RWPE1 (cell line): ENCODE measurements around the gene PDE6D.

Experiments
- CTCF ChIA-PET: fragments of 350-600 bp; sonication (Branson Sonifier 250); formaldehyde crosslinking; extraction: SDS; loops from one replicate; lab custom pipeline; 2021; lab: Yijun Ruan, JAX
- POLR2A ChIA-PET: fragments of 400-600 bp; formaldehyde crosslinking; extraction: SDS; loops from one replicate; lab custom pipeline; 2020; ENCODE audit warnings: antibody characterized with exemption; ENCODE audit not compliant: low non-redundant PET; lab: Yijun Ruan, JAX
- DNase-seq: peaks from one replicate; pipeline ENCODE4 v3.0.0; 2012; ENCODE audit warnings: low spot score
- H3K27ac ChIP-seq: fragments of 450-650 bp; 2 replicates; pipeline ENCODE4 v1.5.1; 2017
- TF ChIP-seq, protein P1 (sequence below): fragments of 450-650 bp; conservative IDR thresholded peaks from 2 replicates; pipeline ENCODE4 v1.5.1; 2017; ENCODE audit warnings: low read depth, mild to moderate bottlenecking

The PDE6D gene

DNA sequence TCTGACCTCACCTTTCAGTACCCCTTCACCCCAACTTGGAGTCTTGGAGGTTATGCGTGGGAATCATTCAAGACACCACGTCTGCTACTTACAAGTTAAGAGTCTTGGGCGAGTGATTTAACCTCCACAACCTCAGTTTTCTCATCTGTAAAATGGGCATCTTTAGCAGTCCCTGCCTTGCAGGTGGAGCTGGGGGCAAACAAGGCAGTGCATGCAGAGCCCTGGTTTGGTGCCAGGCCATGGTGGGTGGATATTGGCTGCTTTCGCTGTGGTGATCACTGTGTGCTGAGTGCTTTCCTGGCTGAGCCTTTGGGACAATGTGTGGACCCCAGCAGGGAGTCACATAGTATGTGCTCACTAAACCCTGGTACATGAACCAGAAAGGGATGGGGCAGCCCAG is 93.1 kb downstream of the PDE6D start:
- DNase-seq, result no peak
- CTCF ChIA-PET, result interaction anchor here (0.6 to 3.6 kb wide), 2 partner anchors 26 to 28 kb away, joined by 3 to 29 read pairs; no protein-coding TSS in a partner anchor
- POLR2A ChIA-PET, result no interaction called here
- no peak overlapping the region; the same call in 1 of the 2 replicates for H3K27ac ChIP-seq
- TF ChIP-seq, protein P1, sequence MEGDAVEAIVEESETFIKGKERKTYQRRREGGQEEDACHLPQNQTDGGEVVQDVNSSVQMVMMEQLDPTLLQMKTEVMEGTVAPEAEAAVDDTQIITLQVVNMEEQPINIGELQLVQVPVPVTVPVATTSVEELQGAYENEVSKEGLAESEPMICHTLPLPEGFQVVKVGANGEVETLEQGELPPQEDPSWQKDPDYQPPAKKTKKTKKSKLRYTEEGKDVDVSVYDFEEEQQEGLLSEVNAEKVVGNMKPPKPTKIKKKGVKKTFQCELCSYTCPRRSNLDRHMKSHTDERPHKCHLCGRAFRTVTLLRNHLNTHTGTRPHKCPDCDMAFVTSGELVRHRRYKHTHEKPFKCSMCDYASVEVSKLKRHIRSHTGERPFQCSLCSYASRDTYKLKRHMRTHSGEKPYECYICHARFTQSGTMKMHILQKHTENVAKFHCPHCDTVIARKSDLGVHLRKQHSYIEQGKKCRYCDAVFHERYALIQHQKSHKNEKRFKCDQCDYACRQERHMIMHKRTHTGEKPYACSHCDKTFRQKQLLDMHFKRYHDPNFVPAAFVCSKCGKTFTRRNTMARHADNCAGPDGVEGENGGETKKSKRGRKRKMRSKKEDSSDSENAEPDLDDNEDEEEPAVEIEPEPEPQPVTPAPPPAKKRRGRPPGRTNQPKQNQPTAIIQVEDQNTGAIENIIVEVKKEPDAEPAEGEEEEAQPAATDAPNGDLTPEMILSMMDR, result no peak

DNA sequence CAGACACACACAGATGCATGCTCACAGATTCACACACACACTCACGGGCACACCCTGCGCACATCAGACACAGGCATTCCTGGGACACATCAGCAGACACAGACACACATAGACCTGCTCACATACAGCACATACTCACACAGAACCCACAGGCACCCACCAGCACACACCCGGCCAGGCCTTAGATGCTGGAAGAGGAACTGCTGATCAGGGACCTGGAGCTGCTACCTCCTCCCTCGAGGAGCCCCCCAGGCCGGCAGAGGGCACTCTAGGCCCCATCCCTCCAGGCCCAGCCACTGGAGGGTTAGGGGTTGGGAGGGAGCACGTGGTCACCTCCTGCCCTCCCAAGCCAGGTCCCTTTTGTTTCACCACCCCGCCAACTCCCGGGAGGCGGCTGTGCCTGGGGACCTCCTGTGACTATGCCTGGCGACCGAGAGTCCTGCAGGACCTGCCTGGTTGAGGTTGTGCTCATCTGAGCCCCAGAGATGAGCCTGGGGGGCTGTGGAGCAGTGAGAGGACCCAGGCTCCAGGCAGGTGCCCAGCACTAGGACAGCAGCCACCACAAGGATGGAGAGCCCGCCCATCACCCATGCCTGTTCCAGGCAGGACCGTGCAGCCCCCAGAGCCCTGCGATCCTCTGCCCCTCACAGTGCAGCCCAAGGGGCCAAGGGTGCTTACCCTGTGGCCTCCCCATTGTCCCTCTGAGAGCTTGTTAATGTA is 93.8 kb downstream of the PDE6D start:
- H3K27ac ChIP-seq, result peak overlapping the region; percentile 45
- TF ChIP-seq, protein P1, result peak; percentile 64
- ChIA-PET POLR2A (no interaction called here), CTCF (interaction anchor here (0.6 to 3.6 kb wide), 5 partner anchors 13 to 1258 kb away, joined by 3 to 29 read pairs (median 4); no protein-coding TSS in a partner anchor)
- DNase-seq, result peak; percentile 38

DNA sequence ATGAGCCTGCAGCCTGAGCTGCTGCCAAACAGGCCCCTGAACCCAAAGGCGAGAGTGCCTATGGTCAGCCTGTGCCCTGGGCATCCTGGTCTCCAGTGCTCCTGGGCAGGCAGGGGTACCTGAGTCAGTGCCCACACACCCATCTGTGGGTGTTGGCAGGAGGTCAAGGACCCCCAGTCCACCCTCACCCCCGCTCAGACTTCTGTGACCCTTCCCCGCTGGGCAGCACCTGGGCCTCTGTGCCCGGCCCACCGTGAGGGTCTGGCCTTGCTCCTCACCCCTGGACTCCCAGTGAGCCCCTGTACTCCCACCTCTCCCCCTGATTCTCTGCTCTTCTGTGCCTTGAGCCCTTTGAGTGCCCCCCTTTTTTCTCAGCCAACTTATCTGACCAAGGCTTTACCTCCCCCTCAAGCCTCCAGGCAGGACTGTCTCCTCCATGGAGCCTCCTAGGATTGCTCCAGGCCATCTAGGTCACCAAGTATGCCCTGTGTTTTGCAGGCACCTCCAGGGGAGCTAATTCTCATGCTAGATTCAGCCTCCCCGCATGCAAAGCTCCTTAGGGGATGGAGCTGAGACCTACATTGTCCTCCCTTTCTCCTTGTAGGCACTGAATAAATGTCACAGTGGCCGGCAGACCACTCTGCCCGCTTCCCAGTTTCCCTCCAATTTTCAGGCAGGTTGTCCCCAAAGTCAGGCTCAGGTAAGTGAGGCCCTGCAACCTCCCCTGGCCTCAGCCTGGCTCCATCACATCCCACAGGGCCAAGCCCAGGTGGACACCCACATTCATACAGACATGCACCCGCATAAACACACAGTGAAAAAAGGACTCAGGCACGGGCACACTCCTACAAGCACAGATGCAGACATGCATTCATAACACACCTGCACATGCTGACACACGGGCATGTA is 94.6 kb downstream of the PDE6D start:
- ChIA-PET CTCF (interaction anchor here (0.7 to 3.6 kb wide), 3 partner anchors 14 to 31 kb away, joined by 4 to 29 read pairs (median 4); no protein-coding TSS in a partner anchor), POLR2A (no interaction called here)
- DNase-seq, result no peak
- TF ChIP-seq, protein P1, result no peak
- H3K27ac ChIP-seq, result peak overlapping the region; percentile 45

DNA sequence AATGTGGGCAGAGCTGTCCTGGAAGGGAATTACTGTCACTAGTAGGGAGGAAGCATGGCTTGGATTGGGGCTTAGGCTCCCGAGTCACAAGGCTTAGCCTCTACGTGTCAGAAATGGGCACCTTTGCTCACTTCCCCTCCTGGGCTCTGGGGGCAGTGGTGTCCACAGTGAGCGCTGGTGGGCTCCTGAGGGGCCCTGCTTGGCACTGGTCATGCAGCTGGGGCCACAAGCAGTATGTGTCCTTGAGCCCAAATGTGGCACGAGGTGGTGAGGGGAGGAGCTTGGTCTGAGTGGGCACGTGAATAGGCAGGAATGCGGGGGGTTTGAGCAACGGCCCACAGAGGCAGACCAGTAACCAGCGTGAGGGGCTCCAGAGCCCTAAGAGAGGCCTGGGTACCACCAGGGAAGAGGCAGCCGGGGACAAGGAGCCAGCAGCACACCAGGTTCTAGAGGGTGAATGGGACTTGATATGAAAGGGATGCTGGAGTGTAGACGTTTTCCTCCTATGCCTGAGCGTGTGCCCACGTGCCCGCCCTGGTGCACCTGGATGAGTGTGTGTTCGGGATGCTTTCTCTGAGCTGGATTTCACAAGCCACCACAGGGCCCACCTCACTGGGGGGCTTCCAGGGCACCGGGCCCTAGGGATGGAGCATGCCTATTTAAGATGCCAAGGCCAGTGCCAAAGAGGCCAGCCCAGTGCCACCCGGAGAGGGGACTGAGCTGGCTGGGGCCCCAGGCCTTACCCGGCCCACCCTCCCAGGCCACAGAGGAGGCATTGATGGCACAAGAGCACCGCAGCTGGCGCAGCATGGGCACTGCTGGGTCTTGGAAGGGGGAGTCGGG is 95.5 kb downstream of the PDE6D start:
- peak overlapping the region; percentile 45 for H3K27ac ChIP-seq
- DNase-seq, result no peak
- ChIA-PET CTCF (interaction anchor here (1.2 to 3.6 kb wide), 2 partner anchors 29 to 90 kb away, joined by 3 to 29 read pairs; no protein-coding TSS in a partner anchor), POLR2A (interaction anchor here (0.9 kb wide), 1 partner anchor 15 kb away, joined by 3 read pairs; no protein-coding TSS in a partner anchor)
- TF ChIP-seq, protein P1, result no peak; the same call in 1 of the 2 replicates

DNA sequence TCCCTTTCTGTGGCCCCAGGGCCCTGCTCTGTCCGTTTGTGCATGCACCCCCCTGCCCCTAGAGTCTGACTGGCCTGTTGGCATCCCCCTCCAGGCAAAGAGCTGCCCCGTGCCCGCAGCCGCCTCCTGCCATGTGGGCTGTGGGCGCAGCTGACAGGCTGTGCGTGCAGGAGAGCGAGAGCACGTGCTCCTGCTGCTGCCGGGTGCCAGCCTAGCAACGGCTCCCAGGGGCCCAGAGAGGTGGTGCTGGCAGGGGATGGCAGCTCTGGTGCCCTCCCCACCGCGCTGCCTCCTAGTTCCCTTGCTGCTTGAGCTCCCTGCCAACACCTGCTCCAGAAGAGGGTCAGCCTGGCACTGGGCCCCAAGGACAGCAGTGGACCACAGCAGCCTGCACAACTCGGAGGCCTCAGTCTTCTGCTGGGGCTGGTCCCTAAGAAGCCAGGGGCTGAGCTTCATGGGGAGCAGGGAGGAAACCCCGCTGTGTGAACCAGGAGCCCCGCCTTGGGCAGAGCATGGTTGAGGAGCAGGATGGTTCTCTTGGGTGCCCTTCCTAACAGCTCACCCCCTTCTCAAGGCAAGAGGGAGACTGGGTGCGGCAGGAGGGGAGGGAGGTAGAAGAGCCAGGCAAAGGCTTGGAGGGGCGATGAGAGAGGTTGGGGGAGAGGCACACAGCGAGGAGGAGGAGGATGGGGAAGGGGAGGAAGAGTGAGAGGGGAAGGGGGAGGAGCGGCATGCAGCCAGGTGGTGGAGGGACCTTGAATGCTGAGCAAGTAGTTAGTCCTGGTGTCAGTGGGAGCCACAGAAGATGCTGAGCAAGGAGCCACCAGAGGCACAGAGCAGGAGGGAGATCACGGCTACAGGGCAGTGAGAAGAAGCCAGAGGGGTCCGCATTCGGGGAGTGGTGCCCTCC is 96.5 kb downstream of the PDE6D start:
- ChIA-PET CTCF (interaction anchor here (0.7 to 2.1 kb wide), 4 partner anchors 10 to 454 kb away, joined by 3 to 8 read pairs (median 6); no protein-coding TSS in a partner anchor), POLR2A (interaction anchor here (0.6 to 0.9 kb wide), 2 partner anchors 16 to 197 kb away, joined by 3 read pairs; no protein-coding TSS in a partner anchor)
- TF ChIP-seq, protein P1, result no peak
- H3K27ac ChIP-seq, result peak overlapping the region; percentile 45
- DNase-seq, result no peak
